Activated CD4-positive, alpha-beta T cell treated with anti-CD3 and anti-CD28 coated beads, Interleukin-2, amount 10 ng/mL, durations not matched to agents 7 days and 5 days (primary cell): ENCODE measurements around the gene CPT1A. TPM values are rescaled to one million over a fixed set of nuclear protein-coding genes. Genes with fewer than 3 reads are reported as not detected.

ENCODE experiments used
- CTCF ChIA-PET: fragments of 350-600 bp; sonication (Branson Sonifier 250); formaldehyde crosslinking; loops from one replicate; lab custom pipeline; 2021; ENCODE audit warnings: antibody characterized with exemption; lab: Charles Lee
- POLR2A ChIA-PET: fragments of 350-600 bp; sonication (Branson Sonifier 250); formaldehyde crosslinking; loops from one replicate; lab custom pipeline; 2021; ENCODE audit warnings: antibody characterized with exemption; lab: Charles Lee
- DNase-seq: peaks from one replicate; pipeline ENCODE4 v3.0.0-alpha.2; 2020
- H3K27ac Mint-ChIP-seq: one replicate; pipeline ENCODE4 v1.8.0; 2021; ENCODE audit warnings: mild to moderate bottlenecking, moderate library complexity, mixed read lengths
- H3K27me3 Mint-ChIP-seq: one replicate; pipeline ENCODE4 v1.8.0; 2021; ENCODE audit warnings: mixed read lengths
- H3K36me3 Mint-ChIP-seq: one replicate; pipeline ENCODE4 v1.8.0; 2021; ENCODE audit warnings: low read depth, mixed read lengths
- H3K4me1 Mint-ChIP-seq: one replicate; pipeline ENCODE4 v1.8.0; 2021; ENCODE audit warnings: mixed read lengths
- H3K4me3 Mint-ChIP-seq: one replicate; pipeline ENCODE4 v1.8.0; 2021; ENCODE audit warnings: mild to moderate bottlenecking, moderate library complexity, mixed read lengths
- H3K9me3 Mint-ChIP-seq: one replicate; pipeline ENCODE4 v1.8.0; 2021; ENCODE audit warnings: mixed read lengths
- total RNA-seq, 2 experiments: library from RNA; stranded (reverse); gene quantifications; one replicate each; pipeline ENCODE4 v1.2.3, GENCODE V29; 2021

Gene CPT1A
- total RNA-seq, 2 experiments from 2014 or later: 66.3 to 69.9 TPM

DNA sequence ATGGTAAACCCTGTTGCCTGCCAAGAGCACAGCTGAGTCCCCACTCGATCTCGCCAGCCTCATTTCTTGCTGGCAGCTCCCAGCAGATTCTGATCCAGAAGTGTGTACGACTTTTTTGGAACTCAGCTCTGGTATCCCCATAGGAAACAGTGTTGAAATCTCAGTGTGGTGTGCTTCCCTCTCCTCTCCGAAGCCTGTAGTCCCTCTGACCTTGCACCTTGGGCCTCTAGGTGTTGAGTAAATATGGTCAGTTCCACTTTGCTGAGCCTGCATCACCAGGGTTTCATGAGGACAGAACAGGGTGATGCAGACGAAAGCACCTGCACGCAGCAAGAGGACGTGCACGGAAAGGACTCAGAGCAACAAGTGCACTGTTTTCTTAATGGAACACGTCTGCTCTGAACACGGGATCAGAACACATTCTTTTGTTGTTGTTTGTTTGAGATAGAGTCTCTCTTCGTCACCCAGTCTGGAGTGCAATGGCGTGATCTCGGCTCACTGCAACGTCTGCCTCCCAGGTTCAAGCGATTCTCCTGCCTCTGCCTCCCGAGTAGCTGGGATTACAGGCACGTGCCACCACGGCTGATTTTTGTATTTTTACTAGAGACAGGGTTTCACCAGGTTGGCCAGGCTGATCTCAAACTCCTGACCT, 3.8 kb upstream of the CPT1A start:
- ChIA-PET CTCF (interaction anchor here (0.8 to 0.9 kb wide), 3 partner anchors 9 to 19 kb away, joined by 3 to 4 read pairs (median 3); no protein-coding TSS in a partner anchor), POLR2A (interaction anchor here (0.7 kb wide), 1 partner anchor 59 kb away, joined by 3 read pairs; no protein-coding TSS in a partner anchor)
- no peak for DNase-seq
- Mint-ChIP-seq H3K4me1 (peaks cover 25% of the 10 kb centered on the region), H3K27me3 (peaks cover 7% of the 10 kb centered on the region), H3K9me3 (no peaks in the 10 kb centered on the region), H3K4me3 (no peak overlapping the region), H3K27ac (peak overlapping the region; percentile 19), H3K36me3 (no peaks in the 10 kb centered on the region)

DNA sequence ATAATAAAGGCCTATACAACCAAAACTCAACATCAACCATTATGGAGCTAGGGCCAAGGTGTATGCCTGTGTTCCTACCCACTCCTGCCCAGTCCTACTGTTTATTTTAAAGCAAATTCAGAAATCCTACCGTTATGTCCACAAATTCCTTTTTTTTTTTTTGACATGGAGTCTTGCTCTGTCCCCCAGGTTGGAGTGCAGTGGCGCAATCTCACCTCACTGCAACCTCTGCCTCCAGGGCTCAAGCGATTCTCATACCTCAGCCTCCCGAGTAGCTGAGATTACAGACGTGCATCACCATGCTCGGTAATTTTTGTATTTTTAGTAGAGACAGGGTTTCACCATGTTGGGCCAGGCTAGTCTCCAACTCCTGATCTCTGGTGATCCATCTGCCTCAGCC, 3.1 kb upstream of the CPT1A start:
- CTCF ChIA-PET: interaction anchor here (0.8 to 1.2 kb wide), 5 partner anchors 8 to 204 kb away, joined by 3 to 4 read pairs (median 3); partner anchors contain the start of gene TPCN2
- no peak for DNase-seq
- H3K4me3 Mint-ChIP-seq: no peak overlapping the region
- H3K27me3 Mint-ChIP-seq: peaks cover 5% of the 10 kb centered on the region
- peaks cover 32% of the 10 kb centered on the region for H3K4me1 Mint-ChIP-seq
- H3K27ac Mint-ChIP-seq: no peak overlapping the region
- no peaks in the 10 kb centered on the region for H3K9me3 Mint-ChIP-seq
- POLR2A ChIA-PET: interaction anchor here (0.6 kb wide), 1 partner anchor 384 kb away, joined by 4 read pairs; the partner anchor contains the start of gene PPP6R3
- no peaks in the 10 kb centered on the region for H3K36me3 Mint-ChIP-seq

DNA sequence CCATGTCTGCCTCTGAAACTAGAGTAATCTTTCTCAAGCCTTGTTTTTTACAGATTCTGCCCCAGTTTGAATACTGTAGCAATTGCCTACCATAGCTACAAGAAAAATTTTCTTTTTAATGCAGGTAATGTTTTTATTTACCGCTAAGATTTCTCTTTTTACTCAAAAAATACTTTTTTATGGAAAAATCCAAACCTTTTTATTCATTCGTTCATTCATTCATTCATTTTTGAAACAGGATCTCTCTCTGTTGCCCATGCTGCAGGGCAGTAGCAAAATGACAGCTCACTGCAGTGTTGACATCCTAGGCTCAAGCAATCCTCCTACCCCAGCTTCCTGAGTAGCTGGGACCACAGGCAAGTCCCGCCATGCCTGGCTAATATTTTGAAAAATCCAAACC, 2.7 kb upstream of the CPT1A start:
- peak overlapping the region; percentile 87 for H3K4me3 Mint-ChIP-seq
- peaks cover 5% of the 10 kb centered on the region for H3K27me3 Mint-ChIP-seq
- ChIA-PET CTCF (interaction anchor here (1.0 to 1.6 kb wide), 4 partner anchors 8 to 204 kb away, joined by 3 to 6 read pairs (median 3); partner anchors contain the start of gene TPCN2), POLR2A (interaction anchor here (0.6 to 0.7 kb wide), 2 partner anchors 27 to 384 kb away, joined by 3 to 4 read pairs; partner anchors contain the start of gene PPP6R3)
- peaks cover 36% of the 10 kb centered on the region for H3K4me1 Mint-ChIP-seq
- no peaks in the 10 kb centered on the region for H3K9me3 Mint-ChIP-seq
- H3K27ac Mint-ChIP-seq: peak overlapping the region; percentile 72
- no peaks in the 10 kb centered on the region for H3K36me3 Mint-ChIP-seq
- DNase-seq: no peak

DNA sequence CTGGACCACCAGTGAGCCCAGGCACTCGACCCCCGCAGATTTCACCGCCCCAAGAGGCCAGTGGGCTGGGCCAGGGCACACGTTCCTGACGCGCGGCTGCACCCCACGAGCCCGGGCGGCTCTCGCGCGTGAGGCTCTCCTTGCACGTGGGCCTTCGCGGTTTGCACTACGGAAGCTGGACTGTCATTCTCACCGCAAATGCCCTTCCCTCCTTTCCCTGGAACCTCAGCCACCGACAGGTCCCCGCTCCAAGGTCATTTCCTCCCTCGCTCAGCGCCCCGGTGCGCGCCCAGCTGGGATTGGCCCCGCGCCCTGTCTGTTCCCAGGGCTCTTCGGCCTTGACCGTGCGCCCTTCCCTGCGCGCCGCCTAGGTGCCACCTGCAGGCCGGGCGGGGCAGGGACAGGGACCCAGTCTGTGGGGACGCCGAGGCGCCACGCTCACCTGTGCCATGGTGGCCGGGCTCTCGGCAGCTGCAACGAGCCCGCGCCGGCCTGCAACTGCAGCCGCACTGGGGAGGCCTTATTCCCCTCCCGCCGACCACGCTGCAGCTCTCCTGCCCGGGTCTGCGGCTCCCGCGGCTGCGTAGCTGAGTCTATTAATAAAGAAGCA, 2.1 kb upstream of the CPT1A start:
- Mint-ChIP-seq H3K9me3 (no peaks in the 10 kb centered on the region), H3K27me3 (peaks cover 5% of the 10 kb centered on the region), H3K27ac (peak overlapping the region; percentile 97), H3K36me3 (no peaks in the 10 kb centered on the region), H3K4me1 (peaks cover 39% of the 10 kb centered on the region), H3K4me3 (peak overlapping the region; percentile 87)
- peak; percentile 69 for DNase-seq
- POLR2A ChIA-PET: interaction anchor here (0.7 kb wide), 1 partner anchor 26 kb away, joined by 3 read pairs; no protein-coding TSS in a partner anchor
- CTCF ChIA-PET: interaction anchor here (0.6 to 2.0 kb wide), 7 partner anchors 9 to 385 kb away, joined by 3 to 9 read pairs (median 3); partner anchors contain the start of gene TPCN2

GRCh38 chr11:68843052-68843561, 1.4 kb upstream of the CPT1A start:
- peaks cover 2% of the 10 kb centered on the region for H3K27me3 Mint-ChIP-seq
- H3K36me3 Mint-ChIP-seq: peaks cover under 1% of the 10 kb centered on the region
- peak; percentile 79 for DNase-seq
- H3K9me3 Mint-ChIP-seq: no peaks in the 10 kb centered on the region
- peaks cover 45% of the 10 kb centered on the region for H3K4me1 Mint-ChIP-seq
- POLR2A ChIA-PET: no interaction called here
- H3K27ac Mint-ChIP-seq: peak overlapping the region; percentile 97
- CTCF ChIA-PET: interaction anchor here (0.6 to 2.0 kb wide), 8 partner anchors 9 to 384 kb away, joined by 3 to 9 read pairs (median 4); no protein-coding TSS in a partner anchor
- peak overlapping the region; percentile 87 for H3K4me3 Mint-ChIP-seq

- POLR2A ChIA-PET: no interaction called here
- no peaks in the 10 kb centered on the region for H3K27me3 Mint-ChIP-seq
- H3K36me3 Mint-ChIP-seq: peaks cover 4% of the 10 kb centered on the region
- no peak for DNase-seq
- H3K9me3 Mint-ChIP-seq: no peaks in the 10 kb centered on the region
- H3K4me1 Mint-ChIP-seq: peaks cover 51% of the 10 kb centered on the region
- CTCF ChIA-PET: interaction anchor here (0.6 to 2.0 kb wide), 7 partner anchors 10 to 1152 kb away, joined by 3 to 9 read pairs (median 4); no protein-coding TSS in a partner anchor
- H3K4me3 Mint-ChIP-seq: peak overlapping the region; percentile 87
- peak overlapping the region; percentile 97 for H3K27ac Mint-ChIP-seq
Measured at GRCh38 chr11:68842427-68843051, 823 bp upstream of the CPT1A start.

DNA sequence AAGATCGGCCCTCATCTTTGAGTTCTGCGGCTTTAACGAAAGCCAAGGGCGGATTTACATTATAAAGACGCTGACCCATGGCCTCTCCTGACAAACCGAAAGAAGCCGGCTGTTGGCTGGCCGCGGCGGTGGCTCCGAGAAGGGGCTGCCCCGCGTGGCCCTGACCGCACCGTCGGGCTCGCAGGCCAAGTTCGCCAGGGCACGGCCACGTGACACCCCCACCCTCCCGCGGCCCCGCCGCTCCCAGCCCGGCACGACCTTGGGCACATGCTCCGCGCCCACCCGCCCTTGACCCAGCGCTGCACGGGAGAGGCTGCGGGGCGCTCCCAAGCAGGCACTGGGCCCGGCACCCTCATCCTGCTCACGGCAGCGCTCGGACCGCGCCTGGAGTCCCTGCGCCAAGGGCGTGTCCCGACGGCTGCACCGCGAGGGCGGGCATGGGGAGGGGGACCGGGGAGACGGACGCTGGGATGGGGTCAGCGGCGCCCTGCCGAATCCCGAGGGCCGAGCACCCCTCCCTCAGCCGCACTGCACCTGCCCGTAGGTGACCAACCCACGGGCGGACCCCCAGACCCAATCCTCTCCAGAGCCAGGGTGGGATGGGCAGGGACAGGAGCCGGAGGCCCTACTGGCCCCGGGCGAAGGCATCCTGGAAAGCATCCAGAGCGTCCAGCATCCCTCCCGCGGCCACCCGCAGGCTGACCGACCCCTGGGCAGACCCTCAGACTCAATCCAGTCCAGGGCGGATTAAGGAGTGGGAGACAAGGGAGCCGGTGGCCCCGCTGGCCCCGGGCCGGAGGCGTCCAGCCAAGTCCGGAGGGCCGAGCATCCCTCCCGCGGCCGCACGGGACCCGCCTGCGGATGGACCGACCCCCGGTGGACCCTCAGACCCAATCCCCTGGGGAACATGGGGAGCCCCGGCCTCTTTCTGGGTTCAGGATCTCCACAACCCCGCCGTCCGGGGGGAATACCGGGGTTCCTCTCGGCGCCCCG, 759 bp downstream of the CPT1A start:
- peak; percentile 25 for DNase-seq
- H3K4me1 Mint-ChIP-seq: peaks cover 61% of the 10 kb centered on the region
- POLR2A ChIA-PET: no interaction called here

DNA sequence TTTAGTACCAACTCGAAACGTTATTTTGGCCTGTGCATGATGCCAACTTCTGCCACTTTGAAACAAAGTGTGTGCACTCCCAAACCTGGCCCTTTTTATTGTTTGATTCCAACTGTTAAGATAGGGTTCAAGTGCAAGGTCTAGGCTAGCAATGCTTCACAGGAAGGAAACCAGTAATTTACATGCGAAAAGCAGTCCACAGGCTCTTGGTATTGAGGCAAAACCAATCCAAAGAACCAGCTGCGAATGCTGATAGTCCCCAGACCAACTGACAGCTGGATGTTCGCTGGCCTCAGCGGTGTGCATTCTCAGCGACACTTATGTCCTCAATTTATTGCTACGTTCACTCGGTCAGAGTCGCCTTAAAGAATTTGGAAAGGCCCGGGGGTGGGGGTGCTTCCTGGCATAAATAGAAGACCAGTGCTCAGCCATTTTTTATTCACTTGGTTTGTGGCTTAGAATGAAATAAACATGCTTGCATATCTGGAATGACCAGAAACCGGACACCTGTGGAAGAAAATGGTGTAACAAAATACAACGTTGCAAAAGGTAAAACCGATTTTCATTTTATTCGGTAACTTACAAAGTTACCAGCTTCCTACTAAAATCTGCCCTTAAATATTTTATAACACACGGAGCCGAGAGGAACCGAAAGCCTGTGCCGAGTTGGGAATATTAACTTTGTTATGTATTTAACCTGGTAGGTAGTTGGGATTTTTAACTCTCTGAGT, 1.6 kb downstream of the CPT1A start:
- peak overlapping the region; percentile 96 for H3K27ac Mint-ChIP-seq
- H3K36me3 Mint-ChIP-seq: peaks cover 4% of the 10 kb centered on the region
- peaks cover 70% of the 10 kb centered on the region for H3K4me1 Mint-ChIP-seq
- ChIA-PET CTCF (no interaction called here), POLR2A (no interaction called here)
- peak overlapping the region; percentile 84 for H3K4me3 Mint-ChIP-seq
- H3K27me3 Mint-ChIP-seq: no peaks in the 10 kb centered on the region
- H3K9me3 Mint-ChIP-seq: no peaks in the 10 kb centered on the region
- DNase-seq: peak; percentile 15

More for the DNA sequence above, 759 bp downstream of the CPT1A start:
- CTCF ChIA-PET: no interaction called here
- Mint-ChIP-seq H3K27ac (peak overlapping the region; percentile 96), H3K27me3 (no peaks in the 10 kb centered on the region), H3K36me3 (peaks cover 4% of the 10 kb centered on the region), H3K9me3 (no peaks in the 10 kb centered on the region), H3K4me3 (peak overlapping the region; percentile 84)

DNA sequence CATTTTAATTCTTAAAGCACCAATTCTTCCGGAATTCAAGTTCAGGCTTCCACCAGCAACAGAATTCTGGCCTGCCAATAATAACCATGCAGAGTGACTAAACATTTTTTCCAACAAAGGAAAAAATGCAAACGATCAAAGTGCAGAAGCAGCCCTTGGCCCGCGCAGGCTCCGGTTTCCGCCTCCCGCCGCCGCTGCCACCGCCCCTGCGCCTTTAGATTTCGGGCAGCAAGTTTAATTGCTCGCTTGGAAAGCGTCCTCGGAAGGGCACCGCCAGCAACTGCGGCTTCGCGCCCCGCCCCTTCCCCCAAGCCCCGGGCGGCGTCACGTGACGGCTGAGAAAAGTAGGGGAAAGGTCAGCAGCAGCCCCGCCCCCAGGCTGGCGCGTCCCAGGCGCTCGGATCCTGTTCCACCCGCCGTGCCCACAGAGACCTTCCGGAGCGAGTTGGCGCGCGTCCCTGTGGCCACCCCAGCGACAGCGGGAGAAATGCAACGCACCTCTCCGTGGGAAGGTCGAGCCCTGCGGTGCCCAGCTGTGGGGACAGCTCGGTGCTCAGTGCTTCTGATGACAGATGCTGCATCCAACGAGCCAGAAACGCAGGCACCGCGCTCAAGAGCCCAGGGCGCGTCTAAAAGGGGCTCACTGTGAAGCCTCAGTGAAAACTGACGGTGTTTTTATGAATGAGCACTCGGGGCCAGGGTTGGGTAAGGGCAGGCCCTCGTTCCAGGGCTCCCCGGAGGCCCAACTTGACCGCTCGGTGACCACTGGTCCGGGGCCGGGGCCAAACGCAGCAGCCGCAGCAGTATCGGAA, 2.5 kb downstream of the CPT1A start:
- POLR2A ChIA-PET: no interaction called here
- H3K4me1 Mint-ChIP-seq: peaks cover 67% of the 10 kb centered on the region
- CTCF ChIA-PET: no interaction called here

GRCh38 chr11:68838572-68838964, 3.1 kb downstream of the CPT1A start:
- Mint-ChIP-seq H3K4me3 (peak overlapping the region; percentile 84), H3K27ac (peak overlapping the region; percentile 96), H3K36me3 (peaks cover 4% of the 10 kb centered on the region), H3K27me3 (no peaks in the 10 kb centered on the region), H3K9me3 (no peaks in the 10 kb centered on the region), H3K4me1 (peaks cover 61% of the 10 kb centered on the region)
- DNase-seq: peak; percentile 43
- ChIA-PET CTCF (no interaction called here), POLR2A (interaction anchor here (0.6 kb wide), 1 partner anchor 60 kb away, joined by 6 read pairs; no protein-coding TSS in a partner anchor)

More for the DNA sequence above, 2.5 kb downstream of the CPT1A start:
- Mint-ChIP-seq H3K9me3 (no peaks in the 10 kb centered on the region), H3K4me3 (peak overlapping the region; percentile 84), H3K27ac (peak overlapping the region; percentile 96), H3K36me3 (peaks cover 4% of the 10 kb centered on the region), H3K27me3 (no peaks in the 10 kb centered on the region)
- DNase-seq: peak; percentile 97
